Spleen (tissue), 11 donors: Measurements from ENCODE around the gene HLA-DQB1. TPM values are rescaled to one million over a fixed set of nuclear protein-coding genes. Genes with fewer than 3 reads are reported as not detected.
A peak's percentile ranks its signal among the peaks of the same experiment; 100 is the strongest.

Experiments
- DNase-seq: peaks from one replicate; pipeline ENCODE4 v3.0.0-alpha.2; 2020
- H3K27ac ChIP-seq, 8 donors: fragments of 200-600 bp; sonication (generic) in 7 of 8; 1 replicate in 4 of 8; 2 replicates in 4 of 8; pipeline versions ENCODE4 v1.5.0 to v1.8.0; 2016 to 2021; ENCODE audit warnings: inconsistent platforms in 4 of 8, mild to moderate bottlenecking in 4 of 8, moderate library complexity in 1 of 8
- H3K27me3 ChIP-seq, 7 donors: fragments of 200-600 bp; sonication (generic) in 6 of 7; replicated peaks in 1 of 7; 1 replicate in 4 of 7; 2 replicates in 3 of 7; pipeline versions ENCODE4 v1.5.0 to v1.8.0; 2016 to 2021; ENCODE audit warnings: inconsistent platforms in 3 of 7, mild to moderate bottlenecking in 1 of 7
- H3K36me3 ChIP-seq, 6 donors: fragments of 200-600 bp; sonication (generic) in 5 of 6; 1 replicate in 4 of 6; 2 replicates in 2 of 6; pipeline versions ENCODE4 v1.5.0 to v1.8.0; 2016 to 2021; ENCODE audit warnings: inconsistent platforms in 2 of 6
- H3K4me1 ChIP-seq, 6 donors: fragments of 200-600 bp; sonication (generic) in 5 of 6; 1 replicate in 3 of 6; 2 replicates in 3 of 6; pipeline versions ENCODE4 v1.5.0 to v1.8.0; 2016 to 2021; ENCODE audit warnings: inconsistent platforms in 3 of 6
- H3K4me3 ChIP-seq, 8 donors: fragments of 200-600 bp; sonication (generic) in 7 of 8; 1 replicate in 4 of 8; 2 replicates in 4 of 8; pipeline versions ENCODE4 v1.5.0 to v1.8.0; 2016 to 2021; ENCODE audit warnings: inconsistent platforms in 4 of 8, mild to moderate bottlenecking in 4 of 8, moderate library complexity in 2 of 8
- H3K9me3 ChIP-seq, 8 donors: fragments of 200-600 bp; sonication (generic) in 7 of 8; 1 replicate in 4 of 8; 2 replicates in 4 of 8; pipeline versions ENCODE4 v1.5.0 to v1.8.0; 2016 to 2021; ENCODE audit warnings: inconsistent platforms in 4 of 8
- CTCF ChIP-seq, 11 experiments: fragments of 200-600 bp in 7 of 11; fragments of 450-650 bp in 4 of 11; sonication (generic) in 4 of 11; IDR thresholded peaks in 8 of 11; conservative IDR thresholded peaks in 3 of 11; 1 replicate in 7 of 11; 2 replicates in 4 of 11; pipeline versions ENCODE4 v1.4.0 to v1.8.0; 2016 to 2021; ENCODE audit warnings: antibody characterized with exemption in 11 of 11, inconsistent platforms in 4 of 11, mild to moderate bottlenecking in 1 of 11
- POLR2A ChIP-seq, 3 donors: fragments of 450-650 bp; IDR thresholded peaks; one replicate each; pipeline ENCODE4 v1.5.1; 2017; ENCODE audit warnings: antibody characterized with exemption in 3 of 3, mild to moderate bottlenecking in 1 of 3
- POLR2AphosphoS5 ChIP-seq, 3 donors: sonication (generic); formaldehyde crosslinking; IDR thresholded peaks; one replicate each; pipeline ENCODE4 v1.5.1; 2017; ENCODE audit warnings: antibody characterized with exemption in 3 of 3
- WGBS, 5 donors: extraction: QIAGEN DNeasy Blood & Tissue Kit in 3 of 5; methylation state at CpG; one replicate each; pipeline versions ENCODE4 v1.1.5 to v1.1.7; 2013 to 2018; 5-methylcytosine and 5-hydroxymethylcytosine counted together
- intact Hi-C: fragments of 100-400 bp; cut with DNase I; formaldehyde crosslinking; loops from one replicate; pipeline ENCODE4 v1.15.0; 2023; ENCODE audit warnings: low total_unique reads
- polyA plus RNA-seq, 3 donors: library from polyadenylated mRNA; stranded (reverse); fragments of 200-250 nt; gene quantifications; one replicate each; pipeline ENCODE4 v1.2.1, GENCODE V29; 2013
- total RNA-seq, 7 donors: library from RNA; depleted of rRNA in 3 of 7; stranded (reverse); fragments of >200 nt in 3 of 7; fragmentation: NEBNext Ultra II Directional in 4 of 7; extraction: Animal tissue kit (Norgen Biotek cat#: 25700) in 4 of 7; gene quantifications; one replicate each; pipeline versions ENCODE4 v1.1.0 to v1.2.1, GENCODE V29; 2016 to 2021
- donor health status: healthy with polysubstance abuse.
- donor health status: DM: no; HTN: no; CAD: no; lungs with moderate emphysema.
- donor health status: DM: no; HTN: no; CAD: no.
- donor health status: Bipolar disorder and iron deficiency.
- donor health status: healthy.
- donor health status: DM: no; HTN: no; CAD: no.
- donor health status: DM: yes; HTN: yes; CAD: no.

The HLA-DQB1 gene
- total and polyA plus RNA-seq, 10 donors: 6.1 to 1,152 (median 165) TPM

- intact Hi-C loops: no loop called here
- no peak for DNase-seq
- Histone ChIP-seq H3K36me3 (no peaks in the 10 kb centered on the region), H3K27me3 (no peaks in the 10 kb centered on the region), H3K4me1 (peaks cover 0 to 4% (median under 1%) of the 10 kb centered on the region in 6 donors), H3K27ac (no peak overlapping the region), H3K9me3 (peaks cover 0 to 22% (median 0%) of the 10 kb centered on the region in 8 donors), H3K4me3 (no peak overlapping the region)
- TF ChIP-seq CTCF (IDR thresholded peaks at IDR 0.05 in 8 of 11, conservative IDR thresholded peaks at IDR 0.05 in 3 of 11) (no peak), POLR2A (IDR thresholded peaks at IDR 0.05) (no peak), POLR2AphosphoS5 (IDR thresholded peaks at IDR 0.05) (no peak)
- 0 to 89% (median 30%) methylated on average over 1 of the region's 1 CpG for WGBS, 5 donors
Observed at GRCh38 chr6:32614366-32615081, 51.9 kb downstream of the HLA-DQB1 start.

GRCh38 chr6:32613475-32613874 lies 53.0 kb downstream of the HLA-DQB1 start:
- Histone ChIP-seq H3K36me3 (no peaks in the 10 kb centered on the region), H3K27me3 (no peaks in the 10 kb centered on the region), H3K9me3 (peaks cover 0 to 18% (median 0%) of the 10 kb centered on the region in 8 donors), H3K4me1 (peaks cover 0 to 4% (median 1%) of the 10 kb centered on the region in 6 donors), H3K4me3 (no peak overlapping the region), H3K27ac (peak overlapping the region in 1 of 8 donors; percentile 29)
- TF ChIP-seq POLR2A (IDR thresholded peaks at IDR 0.05) (no peak), POLR2AphosphoS5 (IDR thresholded peaks at IDR 0.05) (no peak), CTCF (IDR thresholded peaks at IDR 0.05 in 8 of 11, conservative IDR thresholded peaks at IDR 0.05 in 3 of 11) (no peak)
- 16 to 66% (median 40%) methylated on average over 6 of the region's 6 CpGs for WGBS, 5 donors
- DNase-seq: no peak
- intact Hi-C loops: no loop called here

GRCh38 chr6:32610682-32611296 lies 55.7 kb downstream of the HLA-DQB1 start:
- peaks cover 0 to 4% (median 1%) of the 10 kb centered on the region in 6 donors for H3K4me1 ChIP-seq
- no peak overlapping the region for H3K4me3 ChIP-seq
- peak overlapping the region; percentile 76 to 92 (median 86) for H3K27ac ChIP-seq
- no peak for DNase-seq
- no peaks in the 10 kb centered on the region for H3K27me3 ChIP-seq
- TF ChIP-seq CTCF (IDR thresholded peaks at IDR 0.05 in 8 of 11, conservative IDR thresholded peaks at IDR 0.05 in 3 of 11): no peak
- TF ChIP-seq POLR2A (IDR thresholded peaks at IDR 0.05): no peak
- TF ChIP-seq POLR2AphosphoS5 (IDR thresholded peaks at IDR 0.05): no peak
- no peaks in the 10 kb centered on the region for H3K9me3 ChIP-seq
- no peaks in the 10 kb centered on the region for H3K36me3 ChIP-seq
- 12 to 54% (median 21%) methylated on average over 3 of the region's 3 CpGs for WGBS, 5 donors
- intact Hi-C loops: no loop called here
